Activated CD4-positive, alpha-beta memory T cell treated with anti-CD3 and anti-CD28 coated beads for 36 hours (primary cell): ENCODE data around the gene NCEH1. TPM values are rescaled to one million over a fixed set of nuclear protein-coding genes. Genes with fewer than 3 reads are reported as not detected.
"Not testable (repeated sequence)": the region's sequence is repeated elsewhere in the genome, so short reads cannot be mapped to it uniquely, and the experiment has no call there.

Experiments used
- CTCF ChIA-PET: fragments of 350-600 bp; sonication (Branson Sonifier 250); formaldehyde crosslinking; loops from one replicate; lab custom pipeline; 2021; ENCODE audit warnings: antibody characterized with exemption, inconsistent platforms; lab: Charles Lee
- POLR2A ChIA-PET: fragments of 350-600 bp; sonication (Branson Sonifier 250); formaldehyde crosslinking; loops from one replicate; lab custom pipeline; 2021; ENCODE audit warnings: antibody characterized with exemption; lab: Charles Lee
- DNase-seq: peaks from one replicate; pipeline ENCODE4 v3.0.0-alpha.2; 2020
- H3K27ac Mint-ChIP-seq: one replicate; pipeline ENCODE4 v1.8.0; 2021; ENCODE audit warnings: mixed read lengths
- H3K27me3 Mint-ChIP-seq: one replicate; pipeline ENCODE4 v1.8.0; 2021; ENCODE audit warnings: mixed read lengths
- H3K36me3 Mint-ChIP-seq: one replicate; pipeline ENCODE4 v1.8.0; 2021; ENCODE audit warnings: mixed read lengths
- H3K4me1 Mint-ChIP-seq: one replicate; pipeline ENCODE4 v1.8.0; 2021; ENCODE audit warnings: low read depth, mixed read lengths
- H3K4me3 Mint-ChIP-seq: one replicate; pipeline ENCODE4 v1.8.0; 2021; ENCODE audit warnings: mild to moderate bottlenecking, mixed read lengths
- H3K9me3 Mint-ChIP-seq: one replicate; pipeline ENCODE4 v1.8.0; 2021; ENCODE audit warnings: mixed read lengths
- intact Hi-C: fragments of 100-400 bp; cut with micrococcal nuclease; formaldehyde crosslinking; loops from one replicate; pipeline ENCODE4 v1.15.1; 2023
- total RNA-seq, 2 experiments: library from RNA; stranded (reverse); gene quantifications; one replicate each; pipeline ENCODE4 v1.2.3, GENCODE V29; 2021

The NCEH1 gene
- total RNA-seq, 2 experiments from 2014 or later = 4.6 to 5.2 TPM

DNA sequence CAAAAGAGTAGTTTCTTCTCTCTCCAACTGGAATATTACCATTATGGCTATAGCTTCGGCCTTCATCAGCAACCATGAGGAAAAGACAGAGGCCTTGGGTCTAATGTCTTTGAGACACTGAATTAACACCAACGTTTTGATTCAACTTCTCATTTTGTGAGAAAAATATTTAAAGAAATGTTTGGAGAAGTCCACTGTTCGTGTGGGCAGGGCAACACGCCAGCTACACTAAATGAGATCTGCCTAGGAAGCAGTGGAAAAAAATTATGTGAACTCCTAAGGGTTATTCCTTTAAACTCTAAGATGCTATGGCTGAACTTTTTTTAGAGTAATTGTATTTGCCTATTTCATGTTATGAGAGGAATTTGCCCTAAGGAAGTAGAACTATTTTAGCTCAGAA, 41.8 kb downstream of the NCEH1 start:
- intact Hi-C loops = no loop called here
- no peaks in the 10 kb centered on the region for H3K27me3 Mint-ChIP-seq
- H3K9me3 Mint-ChIP-seq = no peaks in the 10 kb centered on the region

GRCh38 chr3:172666873-172667694, 43.8 kb downstream of the NCEH1 start:
- ChIA-PET POLR2A (no interaction called here), CTCF (interaction anchor here (0.6 to 4.7 kb wide), 27 partner anchors 9 to 339 kb away, joined by 3 to 37 read pairs (median 4); partner anchors contain the start of genes ECT2 and NCEH1)
- intact Hi-C loops = loop anchor here (1.0 to 2.0 kb wide), 5 partner anchors 44 to 628 kb away; partner anchors contain the start of gene FNDC3B
- H3K27me3 Mint-ChIP-seq = no peaks in the 10 kb centered on the region
- H3K36me3 Mint-ChIP-seq = no peaks in the 10 kb centered on the region
- H3K9me3 Mint-ChIP-seq = no peaks in the 10 kb centered on the region
- peak; percentile 82 for DNase-seq
- peaks cover 14% of the 10 kb centered on the region for H3K4me1 Mint-ChIP-seq
- H3K4me3 Mint-ChIP-seq = no peak overlapping the region
- no peak overlapping the region for H3K27ac Mint-ChIP-seq

More for the DNA sequence above, 41.8 kb downstream of the NCEH1 start:
- POLR2A ChIA-PET = no interaction called here
- Mint-ChIP-seq H3K4me3 (no peak overlapping the region), H3K4me1 (peaks cover 16% of the 10 kb centered on the region), H3K36me3 (no peaks in the 10 kb centered on the region), H3K27ac (no peak overlapping the region)
- no peak for DNase-seq
- CTCF ChIA-PET = interaction anchor here (0.7 to 4.7 kb wide), 10 partner anchors 11 to 431 kb away, joined by 3 to 37 read pairs (median 6); partner anchors contain the start of gene NCEH1

- no peaks in the 10 kb centered on the region for H3K9me3 Mint-ChIP-seq
- ChIA-PET CTCF (interaction anchor here (0.6 to 4.7 kb wide), 29 partner anchors 10 to 439 kb away, joined by 3 to 37 read pairs (median 4); partner anchors contain the start of genes ECT2 and NCEH1), POLR2A (interaction anchor here (1.1 kb wide), 1 partner anchor 38 kb away, joined by 3 read pairs; no protein-coding TSS in a partner anchor)
- no peaks in the 10 kb centered on the region for H3K27me3 Mint-ChIP-seq
- H3K27ac Mint-ChIP-seq = no peak overlapping the region
- H3K4me1 Mint-ChIP-seq = peaks cover 14% of the 10 kb centered on the region
- DNase-seq = peak; percentile 15
- no peak overlapping the region for H3K4me3 Mint-ChIP-seq
- no peaks in the 10 kb centered on the region for H3K36me3 Mint-ChIP-seq
- intact Hi-C loops = loop anchor here (1.0 to 2.0 kb wide), 4 partner anchors 44 to 628 kb away; partner anchors contain the start of gene FNDC3B
Observed at GRCh38 chr3:172666181-172666872, 44.5 kb downstream of the NCEH1 start.

DNA sequence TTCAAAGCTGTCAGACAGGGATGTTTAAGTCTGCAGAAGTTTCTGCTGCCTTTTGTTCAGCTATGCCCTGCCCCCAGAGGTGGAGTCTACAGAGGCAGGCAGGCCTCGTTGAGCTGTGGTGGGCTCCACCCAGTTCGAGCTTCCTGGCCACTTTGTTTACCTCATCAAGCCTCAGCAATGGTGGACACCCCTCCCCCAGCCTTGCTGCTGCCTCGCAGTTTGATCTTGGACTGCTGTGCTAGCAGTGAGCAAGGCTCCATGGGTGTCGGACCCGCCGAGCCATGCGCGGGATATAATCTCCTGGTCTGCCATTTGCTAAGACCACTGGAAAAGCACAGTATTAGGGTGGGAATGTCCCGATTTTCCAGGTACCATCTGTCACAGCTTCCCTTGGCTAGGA, 45.4 kb downstream of the NCEH1 start:
- peak; percentile 12 for DNase-seq
- POLR2A ChIA-PET = interaction anchor here (1.1 kb wide), 1 partner anchor 39 kb away, joined by 3 read pairs; no protein-coding TSS in a partner anchor
- not testable (repeated sequence) for H3K4me3 Mint-ChIP-seq

DNA sequence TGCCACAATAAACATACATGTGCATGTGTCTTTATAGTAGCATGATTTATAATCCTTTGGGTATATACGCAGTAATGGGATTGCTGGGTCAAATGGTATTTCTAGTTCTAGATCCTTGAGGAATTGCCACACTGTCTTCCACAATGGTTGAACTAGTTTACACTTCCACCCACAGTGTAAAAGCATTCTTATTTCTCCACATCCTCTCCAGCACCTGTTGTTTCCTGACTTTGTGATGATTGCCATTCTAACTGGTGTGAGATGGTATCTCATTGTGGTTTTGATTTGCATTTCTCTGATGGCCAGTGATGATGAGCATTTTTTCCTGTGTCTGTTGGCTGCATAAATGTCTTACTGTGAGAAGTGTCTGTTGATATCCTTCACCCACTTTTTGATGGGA, 50.4 kb downstream of the NCEH1 start:
- H3K36me3 Mint-ChIP-seq, H3K27me3 Mint-ChIP-seq, H3K4me1 Mint-ChIP-seq, CTCF ChIA-PET, H3K4me3 Mint-ChIP-seq, H3K9me3 Mint-ChIP-seq, H3K27ac Mint-ChIP-seq, POLR2A ChIA-PET, DNase-seq, intact Hi-C loops: not testable (repeated sequence)

More for the DNA sequence above, 45.4 kb downstream of the NCEH1 start:
- CTCF ChIA-PET = interaction anchor here (0.9 to 4.7 kb wide), 10 partner anchors 16 to 338 kb away, joined by 3 to 37 read pairs (median 4); no protein-coding TSS in a partner anchor
- H3K9me3 Mint-ChIP-seq, H3K27me3 Mint-ChIP-seq, H3K36me3 Mint-ChIP-seq, intact Hi-C loops, H3K27ac Mint-ChIP-seq: not testable (repeated sequence)
- H3K4me1 Mint-ChIP-seq = peaks cover 19% of the 10 kb centered on the region

DNA sequence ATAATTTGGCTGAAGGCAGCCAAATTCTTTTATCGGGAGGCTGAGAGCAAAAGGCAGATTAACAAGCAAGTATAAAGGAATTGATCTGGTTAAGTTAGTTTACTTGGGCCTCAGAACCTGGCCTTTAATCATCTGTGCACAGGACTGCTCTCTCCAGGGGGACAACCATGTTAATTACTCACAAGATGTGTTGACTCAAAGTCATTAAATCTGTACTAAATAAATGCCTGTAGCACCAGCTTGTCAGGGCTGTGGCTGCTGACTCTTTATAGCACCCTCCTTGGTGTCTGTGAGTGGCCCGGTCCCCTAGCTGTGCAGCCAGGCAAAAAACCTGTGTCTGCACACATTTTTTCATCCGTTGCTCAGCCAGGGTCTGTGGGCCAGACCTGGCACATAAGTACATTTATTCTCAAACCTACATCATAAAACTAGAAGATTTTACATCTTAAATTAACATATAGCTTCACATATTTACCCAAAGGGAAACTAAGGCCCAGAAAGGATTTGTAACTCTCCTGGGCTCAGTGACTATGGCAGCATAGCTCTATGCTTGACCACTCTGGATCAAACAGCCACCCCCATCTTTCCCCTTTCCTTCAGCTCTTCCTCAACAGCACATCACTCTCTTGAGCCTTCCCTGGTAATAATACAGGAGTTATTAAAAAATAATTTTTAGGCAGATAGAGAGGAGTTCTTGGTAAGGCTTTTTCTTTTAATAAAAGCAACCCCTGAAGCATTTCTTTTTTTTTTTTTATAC, 51.4 kb downstream of the NCEH1 start:
- POLR2A ChIA-PET = no interaction called here
- intact Hi-C loops = no loop called here
- Mint-ChIP-seq H3K9me3 (no peaks in the 10 kb centered on the region), H3K36me3 (no peaks in the 10 kb centered on the region), H3K27me3 (no peaks in the 10 kb centered on the region), H3K4me1 (peaks cover 7% of the 10 kb centered on the region), H3K4me3 (no peak overlapping the region), H3K27ac (no peak overlapping the region)
- CTCF ChIA-PET = interaction anchor here (1.2 kb wide), 1 partner anchor 17 kb away, joined by 3 read pairs; no protein-coding TSS in a partner anchor
- no peak for DNase-seq

GRCh38 chr3:172658344-172659245, 52.3 kb downstream of the NCEH1 start:
- CTCF ChIA-PET = interaction anchor here (0.7 to 1.2 kb wide), 3 partner anchors 11 to 33 kb away, joined by 3 to 4 read pairs (median 3); no protein-coding TSS in a partner anchor
- Mint-ChIP-seq H3K9me3 (no peaks in the 10 kb centered on the region), H3K4me3 (no peak overlapping the region), H3K36me3 (no peaks in the 10 kb centered on the region), H3K27me3 (no peaks in the 10 kb centered on the region), H3K27ac (no peak overlapping the region), H3K4me1 (peaks cover 7% of the 10 kb centered on the region)
- intact Hi-C loops = no loop called here
- POLR2A ChIA-PET = interaction anchor here (0.6 kb wide), 1 partner anchor 870 kb away, joined by 3 read pairs; no protein-coding TSS in a partner anchor
- DNase-seq = no peak

DNA sequence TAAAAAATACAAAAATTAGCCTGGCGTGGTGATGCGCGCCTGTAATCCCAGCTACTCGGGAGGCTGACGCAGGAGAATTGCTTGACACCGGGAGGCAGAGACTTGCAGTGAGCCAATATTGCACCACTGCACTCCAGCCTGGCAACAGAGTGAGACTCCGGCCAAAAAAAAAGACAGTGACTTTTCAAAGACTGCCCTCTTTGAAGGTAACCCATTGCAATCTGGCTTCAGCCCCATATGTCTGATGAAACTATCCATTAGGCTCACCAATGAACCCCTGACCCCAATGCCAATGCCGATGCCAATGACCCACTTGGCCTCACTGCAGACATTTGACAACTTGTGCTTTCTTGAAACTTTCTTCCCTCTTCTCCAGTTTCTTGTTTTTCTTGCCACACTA, 54.3 kb downstream of the NCEH1 start:
- Mint-ChIP-seq H3K27me3 (no peaks in the 10 kb centered on the region), H3K4me1 (peaks cover 7% of the 10 kb centered on the region), H3K4me3 (no peak overlapping the region), H3K9me3 (no peaks in the 10 kb centered on the region), H3K36me3 (no peaks in the 10 kb centered on the region), H3K27ac (no peak overlapping the region)
- POLR2A ChIA-PET = no interaction called here
- intact Hi-C loops = no loop called here
- CTCF ChIA-PET = interaction anchor here (1.1 kb wide), 1 partner anchor 16 kb away, joined by 7 read pairs; no protein-coding TSS in a partner anchor
- no peak for DNase-seq

GRCh38 chr3:172655388-172655787, 55.5 kb downstream of the NCEH1 start:
- intact Hi-C loops = no loop called here
- ChIA-PET POLR2A (no interaction called here), CTCF (interaction anchor here (1.6 kb wide), 1 partner anchor 13 kb away, joined by 8 read pairs; no protein-coding TSS in a partner anchor)
- no peaks in the 10 kb centered on the region for H3K9me3 Mint-ChIP-seq
- H3K36me3 Mint-ChIP-seq = no peaks in the 10 kb centered on the region
- no peak for DNase-seq
- H3K27ac Mint-ChIP-seq = no peak overlapping the region
- H3K4me3 Mint-ChIP-seq = no peak overlapping the region
- no peaks in the 10 kb centered on the region for H3K27me3 Mint-ChIP-seq
- peaks cover under 1% of the 10 kb centered on the region for H3K4me1 Mint-ChIP-seq

DNA sequence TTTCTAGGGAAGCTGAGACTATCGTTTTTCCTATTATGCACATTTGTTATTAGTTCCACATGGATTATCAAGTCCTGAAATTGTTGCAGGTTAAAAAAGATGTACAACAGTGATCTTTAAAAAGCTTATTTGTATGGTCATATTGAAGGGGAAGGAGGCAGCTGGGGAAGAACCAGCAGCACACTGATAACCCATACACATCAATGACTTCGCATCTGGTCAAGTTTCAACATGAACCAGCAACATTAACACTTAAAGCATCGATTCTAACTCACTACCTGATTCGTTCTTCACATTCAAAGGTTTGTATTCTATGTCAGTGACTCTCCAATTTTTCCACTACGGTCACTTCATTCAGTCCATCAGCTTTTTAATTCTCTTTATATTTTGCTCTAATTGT, 56.4 kb downstream of the NCEH1 start:
- ChIA-PET CTCF (interaction anchor here (1.6 kb wide), 1 partner anchor 14 kb away, joined by 8 read pairs; no protein-coding TSS in a partner anchor), POLR2A (no interaction called here)
- Mint-ChIP-seq H3K27ac (no peak overlapping the region), H3K36me3 (no peaks in the 10 kb centered on the region), H3K4me1 (no peaks in the 10 kb centered on the region), H3K27me3 (no peaks in the 10 kb centered on the region), H3K9me3 (no peaks in the 10 kb centered on the region), H3K4me3 (no peak overlapping the region)
- intact Hi-C loops = no loop called here
- DNase-seq = no peak
